BLaER1 treated with 17β-estradiol and CSF1 and Interleukin-3, amounts not matched to agents 10 nM and 100 nM (cell line): Measurements from ENCODE around the gene FAM221B.

Experiments used
- H3K27ac ChIP-seq, 11 experiments: shearing (Covaris generic); formaldehyde crosslinking; 2 replicates each; pipeline ENCODE4 v1.8.1; 2022
- H3K27me3 ChIP-seq, 11 experiments: shearing (Covaris generic); formaldehyde crosslinking; 2 replicates each; pipeline ENCODE4 v1.8.1; 2022
- H3K36me3 ChIP-seq, 11 experiments: shearing (Covaris generic); formaldehyde crosslinking; 2 replicates each; pipeline ENCODE4 v1.8.1; 2022
- H3K4me1 ChIP-seq, 10 experiments: shearing (Covaris generic); formaldehyde crosslinking; 2 replicates each; pipeline ENCODE4 v1.8.1; 2022
- H3K4me2 ChIP-seq, 11 experiments: shearing (Covaris generic); formaldehyde crosslinking; 2 replicates each; pipeline ENCODE4 v1.8.1; 2022
- H3K4me3 ChIP-seq, 10 experiments: shearing (Covaris generic); formaldehyde crosslinking; 2 replicates each; pipeline ENCODE4 v1.8.1; 2022
- H3K9ac ChIP-seq, 11 experiments: shearing (Covaris generic); formaldehyde crosslinking; 2 replicates each; pipeline ENCODE4 v1.8.1; 2022
- H3K9me3 ChIP-seq, 11 experiments: shearing (Covaris generic); formaldehyde crosslinking; replicated peaks in 1 of 11; 2 replicates each; pipeline ENCODE4 v1.8.1; 2022
- H4K20me1 ChIP-seq, 11 experiments: shearing (Covaris generic); formaldehyde crosslinking; 2 replicates each; pipeline ENCODE4 v1.8.1; 2022
- Cebpa-rat ChIP-seq, 11 experiments: shearing (Covaris generic); IDR thresholded peaks; 2 replicates each; pipeline ENCODE4 v1.8.1; 2022

Gene FAM221B

DNA sequence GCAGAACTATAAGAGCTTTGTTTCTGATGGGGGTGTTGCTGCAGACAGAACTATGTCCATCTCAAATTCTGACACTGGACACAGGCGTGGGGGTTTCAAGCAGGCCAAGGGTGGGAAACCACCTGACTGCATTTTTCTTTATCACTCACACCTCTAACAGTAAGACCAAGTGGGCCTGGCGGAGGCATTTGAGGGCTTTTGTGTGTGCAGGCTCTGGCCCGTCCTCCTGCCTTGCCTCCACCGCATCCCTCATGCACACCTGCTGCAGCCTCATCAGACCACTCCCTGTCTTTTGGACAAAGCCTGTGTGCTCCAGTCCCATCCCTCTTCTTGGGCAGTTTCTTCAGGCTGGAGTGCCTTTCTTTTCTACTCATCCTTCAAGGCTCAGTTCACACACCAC is 33.8 kb upstream of the FAM221B start:
- H3K9ac ChIP-seq = no peak overlapping the region
- no peaks in the 10 kb centered on the region for H3K9me3 ChIP-seq
- no peak overlapping the region for H3K4me2 ChIP-seq
- H3K27me3 ChIP-seq = peaks cover 0 to 16% (median 0%) of the 10 kb centered on the region in 11 experiments; a peak in 1 of 22 replicates
- no peaks in the 10 kb centered on the region for H4K20me1 ChIP-seq
- H3K4me3 ChIP-seq = no peak overlapping the region
- no peak for TF ChIP-seq Cebpa-rat (IDR thresholded peaks at IDR 0.05)
- H3K36me3 ChIP-seq = no peaks in the 10 kb centered on the region
- no peak overlapping the region for H3K27ac ChIP-seq
- peaks cover 0 to 4% (median 0%) of the 10 kb centered on the region in 10 experiments; a peak in 1 of 20 replicates for H3K4me1 ChIP-seq

DNA sequence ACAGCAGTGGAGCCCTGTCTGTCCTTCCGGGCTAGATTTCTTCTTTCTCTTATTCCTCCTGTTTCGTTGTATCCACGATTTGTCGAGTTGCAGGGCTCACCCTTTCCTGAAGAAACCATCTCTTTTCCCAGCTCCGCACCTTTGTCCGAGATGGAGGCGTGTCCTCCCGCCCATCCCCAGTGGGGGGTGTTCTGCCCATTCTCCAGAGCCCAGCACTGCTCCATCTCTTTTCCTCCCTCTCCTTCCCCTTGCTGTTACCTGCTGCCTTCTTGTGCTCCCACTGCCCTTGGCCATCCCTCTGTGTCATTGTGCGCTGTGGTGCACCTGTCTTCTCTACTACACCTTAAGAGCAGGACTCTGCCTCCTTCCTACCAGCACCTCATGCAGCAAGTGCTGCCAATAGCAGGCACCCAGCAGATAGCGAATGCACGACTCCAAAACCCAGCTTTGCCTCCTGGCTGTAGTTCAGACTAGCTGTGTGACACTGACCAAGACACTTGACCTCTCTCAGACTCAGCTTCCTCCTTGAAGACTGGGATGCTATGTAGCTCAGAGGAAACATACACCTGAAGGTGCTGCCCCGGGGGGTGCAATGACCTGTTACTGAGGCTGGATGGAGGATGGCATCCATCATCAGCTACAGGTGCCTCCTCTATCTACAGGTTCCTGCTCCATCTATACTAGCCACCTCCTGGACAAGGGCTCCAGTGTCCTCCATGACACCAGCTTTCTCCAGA is 32.8 kb upstream of the FAM221B start:
- Histone ChIP-seq H3K27me3 (peaks cover 0 to 24% (median 0%) of the 10 kb centered on the region in 11 experiments; a peak in 2 of 22 replicates), H3K4me2 (no peak overlapping the region), H3K9ac (no peak overlapping the region), H3K4me3 (no peak overlapping the region), H3K9me3 (no peaks in the 10 kb centered on the region), H3K27ac (no peak overlapping the region), H3K4me1 (peaks cover 0 to 4% (median 0%) of the 10 kb centered on the region in 10 experiments; a peak in 1 of 20 replicates), H3K36me3 (no peaks in the 10 kb centered on the region), H4K20me1 (no peaks in the 10 kb centered on the region)
- TF ChIP-seq Cebpa-rat (IDR thresholded peaks at IDR 0.05) = no peak

DNA sequence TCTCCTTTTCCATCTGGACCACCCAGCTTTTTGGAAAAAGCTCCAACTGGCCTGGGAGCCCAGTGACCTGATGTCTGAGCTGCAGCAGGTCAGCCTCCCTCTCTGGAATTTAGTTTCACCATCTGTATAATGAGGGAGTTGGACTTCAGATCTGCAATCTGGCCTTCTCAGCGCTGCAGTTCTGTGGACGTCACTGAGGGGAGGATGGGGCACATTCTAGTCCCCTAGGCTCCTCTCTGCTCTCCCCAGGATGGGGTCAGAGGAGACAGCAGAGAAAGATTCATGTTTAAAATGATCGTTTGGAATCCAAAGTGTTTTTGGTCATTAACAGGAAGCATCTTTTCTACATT is 31.4 kb upstream of the FAM221B start:
- Histone ChIP-seq H3K4me3 (no peak overlapping the region), H3K9ac (no peak overlapping the region), H4K20me1 (no peaks in the 10 kb centered on the region), H3K27me3 (peaks cover 0 to 36% (median 0%) of the 10 kb centered on the region in 11 experiments; a peak in 3 of 22 replicates), H3K4me1 (peaks cover 0 to 4% (median under 1%) of the 10 kb centered on the region in 10 experiments; a peak in 6 of 20 replicates), H3K4me2 (no peak overlapping the region), H3K27ac (no peak overlapping the region), H3K9me3 (no peaks in the 10 kb centered on the region), H3K36me3 (no peaks in the 10 kb centered on the region)
- TF ChIP-seq Cebpa-rat (IDR thresholded peaks at IDR 0.05) = no peak

DNA sequence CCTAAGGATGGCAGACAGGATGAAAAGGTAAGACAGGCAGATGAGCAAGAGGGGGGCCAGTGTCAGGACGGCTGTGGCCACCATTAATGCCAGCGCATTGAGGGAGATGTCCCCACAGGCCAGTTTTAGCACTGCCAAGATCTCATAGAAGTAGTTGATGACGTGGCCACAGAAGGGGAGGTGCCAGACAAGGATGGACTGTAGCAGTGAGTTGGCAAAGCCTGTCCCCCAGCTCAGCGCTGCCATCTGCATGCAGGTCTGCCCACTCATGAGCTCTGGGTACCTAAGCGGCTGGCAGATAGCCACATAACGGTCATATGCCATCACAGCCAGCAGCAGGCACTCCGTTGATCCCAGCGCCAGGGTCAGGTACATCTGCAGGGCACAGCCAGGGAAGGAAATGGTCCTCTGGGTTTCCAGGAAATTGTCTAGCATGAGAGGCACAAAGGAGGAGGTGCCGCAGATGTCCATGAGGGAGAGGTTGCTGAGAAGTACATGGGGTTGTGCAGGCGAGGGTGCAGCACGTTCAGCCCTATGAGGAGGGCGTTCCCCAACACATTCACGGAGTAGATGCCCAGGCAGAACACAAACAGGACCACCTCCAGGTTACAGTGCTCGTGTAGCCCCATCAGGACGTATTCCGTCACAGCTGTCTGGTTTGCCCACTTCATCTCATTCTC is 30.9 kb upstream of the FAM221B start:
- Histone ChIP-seq H4K20me1 (no peaks in the 10 kb centered on the region), H3K4me1 (peaks cover 0 to 7% (median 5%) of the 10 kb centered on the region in 10 experiments; a peak in 16 of 20 replicates), H3K9ac (no peak overlapping the region), H3K27ac (no peak overlapping the region), H3K4me3 (no peak overlapping the region), H3K36me3 (no peaks in the 10 kb centered on the region), H3K27me3 (peaks cover 0 to 37% (median 0%) of the 10 kb centered on the region in 11 experiments; a peak in 3 of 22 replicates), H3K9me3 (no peaks in the 10 kb centered on the region), H3K4me2 (no peak overlapping the region)
- no peak for TF ChIP-seq Cebpa-rat (IDR thresholded peaks at IDR 0.05)

DNA sequence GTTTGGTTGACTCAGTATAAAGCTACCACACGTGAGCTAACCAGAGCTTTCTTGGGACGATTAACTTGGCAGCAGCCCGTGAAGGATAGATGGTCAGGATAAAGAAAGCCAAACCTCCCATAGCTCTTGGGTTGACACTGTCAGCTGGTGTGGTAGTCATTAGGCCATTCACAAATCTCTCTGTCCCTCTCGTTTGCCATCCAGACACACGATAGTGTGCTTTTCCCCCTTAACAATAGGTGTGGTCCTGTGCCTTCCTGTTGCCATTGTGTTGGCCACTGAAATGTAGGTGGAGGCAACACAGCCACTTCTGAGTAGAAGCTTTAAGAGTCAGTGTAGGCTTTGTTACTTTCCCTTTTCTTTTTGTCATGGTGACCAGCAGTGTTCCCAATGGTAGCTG is 29.9 kb upstream of the FAM221B start:
- no peak overlapping the region for H3K4me2 ChIP-seq

DNA sequence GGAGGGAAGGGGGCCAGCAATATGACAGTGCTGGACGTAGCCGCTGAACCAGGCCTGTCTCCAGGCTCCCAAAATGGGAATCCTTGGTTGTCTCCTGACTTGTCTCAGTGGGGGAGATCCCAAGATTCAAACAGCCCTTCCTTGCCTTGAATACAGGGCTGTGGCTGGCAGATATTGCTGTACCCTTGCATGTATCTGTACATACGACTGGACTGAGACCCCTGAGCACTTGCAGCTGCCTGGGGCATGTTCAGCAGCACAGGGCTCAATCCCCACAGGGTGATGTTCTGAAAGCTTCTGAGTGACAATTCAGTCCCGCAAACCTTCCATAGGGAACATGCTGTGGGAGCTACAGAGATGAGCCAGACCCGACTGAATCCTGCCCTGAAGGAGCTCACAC is 28.4 kb upstream of the FAM221B start:
- no peak overlapping the region for H3K4me2 ChIP-seq
- H3K9me3 ChIP-seq = no peaks in the 10 kb centered on the region
- H3K36me3 ChIP-seq = 0 out of 22 replicates have a peak, but pooled peaks cover 0 to 4% (median 0%) of the 10 kb centered on the region in 11 experiments
- peaks cover 0 to 63% (median 0%) of the 10 kb centered on the region in 11 experiments; a peak in 4 of 22 replicates for H3K27me3 ChIP-seq
- H3K4me1 ChIP-seq = peaks cover 0 to 32% (median 28%) of the 10 kb centered on the region in 10 experiments; a peak in 18 of 20 replicates
- no peak overlapping the region for H3K4me3 ChIP-seq
- TF ChIP-seq Cebpa-rat (IDR thresholded peaks at IDR 0.05) = no peak
- H4K20me1 ChIP-seq = peaks cover 0 to 5% (median 0%) of the 10 kb centered on the region in 11 experiments; a peak in 1 of 22 replicates
- H3K9ac ChIP-seq = no peak overlapping the region
- H3K27ac ChIP-seq = no peak overlapping the region

More for the DNA sequence above, 29.9 kb upstream of the FAM221B start:
- Histone ChIP-seq H4K20me1 (no peaks in the 10 kb centered on the region), H3K4me1 (peaks cover 0 to 17% (median 15%) of the 10 kb centered on the region in 10 experiments; a peak in 18 of 20 replicates), H3K9me3 (no peaks in the 10 kb centered on the region), H3K36me3 (no peaks in the 10 kb centered on the region), H3K27ac (no peak overlapping the region), H3K4me3 (no peak overlapping the region), H3K9ac (no peak overlapping the region), H3K27me3 (peaks cover 0 to 47% (median 0%) of the 10 kb centered on the region in 11 experiments; a peak in 4 of 22 replicates)
- TF ChIP-seq Cebpa-rat (IDR thresholded peaks at IDR 0.05) = no peak

DNA sequence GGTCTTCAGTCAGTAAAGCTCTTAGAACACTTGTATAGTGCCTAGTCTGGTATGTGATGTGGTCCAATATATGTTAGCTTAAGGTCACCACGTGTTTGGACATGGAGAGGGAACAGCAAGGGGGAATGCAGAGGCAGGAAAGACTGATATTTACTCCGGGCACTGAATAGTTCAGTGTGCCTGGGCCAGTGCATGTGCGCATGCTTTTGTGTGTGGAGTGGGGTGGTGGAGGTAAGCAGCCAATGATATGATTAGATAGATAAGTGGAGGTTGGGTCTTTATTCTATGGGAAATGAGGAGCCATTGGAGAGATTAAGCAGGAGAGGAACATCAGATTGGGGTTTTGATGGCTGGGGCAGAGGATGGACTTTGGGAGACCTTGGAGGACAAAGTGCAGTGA is 27.7 kb upstream of the FAM221B start:
- H3K27ac ChIP-seq = no peak overlapping the region
- no peak overlapping the region for H3K4me3 ChIP-seq
- no peaks in the 10 kb centered on the region for H3K9me3 ChIP-seq
- peaks cover 0 to 5% (median 0%) of the 10 kb centered on the region in 11 experiments; a peak in 1 of 22 replicates for H4K20me1 ChIP-seq
- peaks cover 0 to 62% (median 0%) of the 10 kb centered on the region in 11 experiments; a peak in 4 of 22 replicates for H3K27me3 ChIP-seq
- H3K36me3 ChIP-seq = 0 out of 22 replicates have a peak, but pooled peaks cover 0 to 4% (median 0%) of the 10 kb centered on the region in 11 experiments
- no peak overlapping the region for H3K9ac ChIP-seq
- TF ChIP-seq Cebpa-rat (IDR thresholded peaks at IDR 0.05) = no peak
- H3K4me2 ChIP-seq = no peak overlapping the region
- peaks cover 0 to 32% (median 28%) of the 10 kb centered on the region in 10 experiments; a peak in 18 of 20 replicates for H3K4me1 ChIP-seq

DNA sequence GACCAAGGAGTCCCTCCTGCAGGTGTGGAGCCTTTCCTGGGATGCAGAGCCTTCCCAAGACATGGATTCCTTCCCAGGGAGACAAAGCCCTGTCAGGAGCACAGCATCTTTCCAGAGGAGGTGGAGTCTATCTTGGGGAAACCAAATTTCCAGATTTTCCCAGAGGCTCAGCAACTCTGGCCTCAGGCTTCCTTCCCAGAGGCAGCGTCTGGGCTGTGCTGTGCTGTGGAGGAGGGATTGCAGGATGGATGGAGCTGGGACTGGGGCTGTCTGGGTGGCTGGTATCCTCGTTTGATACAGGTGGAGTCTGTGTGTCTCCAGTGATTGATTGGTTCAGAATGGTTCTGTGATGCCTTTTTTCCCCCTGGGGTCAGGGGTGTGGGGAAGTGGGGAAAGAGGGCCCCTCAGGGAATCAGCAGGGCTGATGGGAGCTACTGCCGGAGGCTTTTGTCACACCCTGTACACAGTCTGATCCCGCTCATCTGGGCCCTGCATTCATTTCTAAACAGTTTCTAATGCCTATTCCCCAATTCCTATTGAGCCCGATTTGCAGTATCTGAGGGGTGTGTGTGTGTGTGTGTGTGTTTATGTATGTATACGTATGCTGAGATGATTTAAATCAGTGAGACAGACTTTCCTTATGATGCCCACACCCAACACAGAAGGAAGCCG is 25.7 kb upstream of the FAM221B start:
- Histone ChIP-seq H3K9ac (peak overlapping the region in 3 of 11 experiments; percentile 8 to 47 (median 19); a peak in 4 of 22 replicates), H3K27ac (peak overlapping the region in 2 of 11 experiments; percentile 2 to 28; a peak in 3 of 22 replicates), H3K4me2 (peak overlapping the region in 10 of 11 experiments; percentile 1 to 86 (median 72); a peak in 18 of 22 replicates), H3K9me3 (no peaks in the 10 kb centered on the region), H4K20me1 (peaks cover 0 to 5% (median 0%) of the 10 kb centered on the region in 11 experiments; a peak in 1 of 22 replicates), H3K27me3 (peaks cover 0 to 72% (median 0%) of the 10 kb centered on the region in 11 experiments; a peak in 4 of 22 replicates), H3K4me1 (peaks cover 0 to 40% (median 30%) of the 10 kb centered on the region in 10 experiments; a peak in 18 of 20 replicates), H3K4me3 (no peak overlapping the region), H3K36me3 (0 out of 22 replicates have a peak, but pooled peaks cover 0 to 4% (median 0%) of the 10 kb centered on the region in 11 experiments)
- no peak for TF ChIP-seq Cebpa-rat (IDR thresholded peaks at IDR 0.05)
